HFFc6 (cell line): ENCODE results near the gene GALNT15. TPM values are rescaled to one million over a fixed set of nuclear protein-coding genes. Genes with fewer than 3 reads are reported as not detected.

Experiments
- DNase-seq: peaks from one replicate; pipeline ENCODE4 v3.0.0-alpha.2; 2018
- H3K27ac Mint-ChIP-seq: 2 replicates; pipeline ENCODE4 v1.8.0; 2020; ENCODE audit warnings: mild to moderate bottlenecking, mixed read lengths
- H3K27me3 Mint-ChIP-seq: 2 replicates; pipeline ENCODE4 v1.8.0; 2021; ENCODE audit warnings: mild to moderate bottlenecking, moderate library complexity, mixed read lengths; ENCODE audit not compliant: insufficient read depth
- H3K36me3 Mint-ChIP-seq: 2 replicates; pipeline ENCODE4 v1.8.0; 2021; ENCODE audit warnings: low read depth, mixed read lengths
- H3K4me1 Mint-ChIP-seq: 2 replicates; pipeline ENCODE4 v1.8.0; 2020; ENCODE audit warnings: low read depth, mixed read lengths
- H3K4me3 Mint-ChIP-seq: 2 replicates; pipeline ENCODE4 v1.8.0; 2020; ENCODE audit warnings: mild to moderate bottlenecking, moderate library complexity, mixed read lengths
- H3K9me3 Mint-ChIP-seq: 2 replicates; pipeline ENCODE4 v1.8.0; 2020; ENCODE audit warnings: mild to moderate bottlenecking, mixed read lengths
- CTCF ChIP-seq: fragments of 200-600 bp; sonication (generic); IDR thresholded peaks from 2 replicates; pipeline ENCODE4 v1.5.0; 2021; ENCODE audit warnings: antibody characterized with exemption, mild to moderate bottlenecking
- total RNA-seq, 6 experiments: library from RNA; stranded (reverse); fragmentation: NEBNext Ultra II Directional; extraction: Animal tissue kit (Norgen Biotek cat#: 25700); gene quantifications; 2 replicates in 1 of 6; 3 replicates in 5 of 6; pipeline ENCODE4 v1.2.3, GENCODE V29; 2021

The GALNT15 gene
- total RNA-seq, 6 experiments from 2014 or later = 5.5 to 7.2 (median 6.4) TPM

GRCh38 chr3:16245609-16246008, 71.1 kb downstream of the GALNT15 start:
- no peak for TF ChIP-seq CTCF
- H3K4me3 Mint-ChIP-seq = no peak overlapping the region
- H3K27me3 Mint-ChIP-seq = no peaks in the 10 kb centered on the region

DNA sequence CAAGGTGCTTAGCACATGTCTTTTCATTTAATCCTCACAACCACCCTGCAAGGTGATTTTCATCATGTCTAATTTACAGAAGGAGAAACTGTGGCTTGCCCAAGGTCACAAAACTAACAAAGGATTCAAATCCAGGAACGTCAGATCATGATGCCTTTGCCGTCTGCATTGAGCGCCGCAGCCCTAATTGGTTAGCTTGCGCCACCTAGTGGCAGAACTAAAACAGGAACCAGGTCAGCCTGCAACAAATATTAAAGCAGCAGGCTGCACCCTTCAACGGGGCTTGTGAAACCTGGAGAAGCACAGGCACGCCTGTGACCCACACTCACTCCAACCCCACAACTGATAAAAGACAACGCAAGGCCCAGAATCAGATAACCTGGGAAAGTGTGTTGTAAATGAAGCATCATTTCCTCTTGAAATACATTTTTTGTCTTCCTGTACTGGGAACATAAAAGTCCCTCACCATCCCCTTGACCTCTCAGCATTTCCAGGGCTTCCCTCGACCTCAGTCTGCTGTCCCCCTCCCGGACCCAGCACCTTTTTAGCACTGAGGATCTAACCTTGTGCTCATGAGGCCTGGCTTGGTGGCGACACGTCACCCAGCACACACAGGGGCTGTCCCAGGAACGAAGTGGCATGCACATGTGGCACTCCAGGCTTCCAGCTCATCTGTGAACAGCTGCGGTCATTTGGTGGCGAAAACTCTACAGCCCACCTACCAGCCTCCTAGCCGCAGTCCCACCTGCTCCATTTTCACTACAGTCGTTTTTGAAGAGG, 73.0 kb downstream of the GALNT15 start:
- Mint-ChIP-seq H3K4me1 (peaks cover 40% of the 10 kb centered on the region), H3K27ac (no peak overlapping the region; the same call in 1 of the 2 replicates), H3K27me3 (no peaks in the 10 kb centered on the region; the same call in 1 of the 2 replicates), H3K4me3 (no peak overlapping the region), H3K9me3 (no peaks in the 10 kb centered on the region), H3K36me3 (no peaks in the 10 kb centered on the region)
- DNase-seq = peak; percentile 79
- TF ChIP-seq CTCF = peak; percentile 99

More at GRCh38 chr3:16245609-16246008, 71.1 kb downstream of the GALNT15 start:
- no peak overlapping the region for H3K27ac Mint-ChIP-seq
- no peaks in the 10 kb centered on the region for H3K9me3 Mint-ChIP-seq
- peaks cover 38% of the 10 kb centered on the region for H3K4me1 Mint-ChIP-seq
- H3K36me3 Mint-ChIP-seq = no peaks in the 10 kb centered on the region
- no peak for DNase-seq

DNA sequence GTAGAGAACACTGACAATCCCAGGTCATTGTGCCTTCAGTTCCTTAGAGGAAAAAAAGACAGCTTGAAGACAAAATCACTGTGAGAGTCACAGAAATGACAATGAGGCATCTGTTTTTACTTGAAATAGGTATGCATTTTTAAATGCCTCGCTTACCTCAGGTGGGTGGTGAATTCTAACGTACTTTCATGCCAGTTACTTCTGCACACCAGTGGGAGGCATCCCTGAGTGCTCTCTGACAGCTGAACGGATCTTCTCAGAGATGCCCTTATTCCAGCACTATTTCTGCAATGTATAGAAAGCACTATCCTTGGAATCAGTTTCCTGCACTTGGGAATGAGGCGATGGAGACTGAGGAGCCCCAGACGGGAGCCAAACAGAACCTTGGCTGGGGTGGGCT, 74.1 kb downstream of the GALNT15 start:
- TF ChIP-seq CTCF = no peak
- no peak for DNase-seq
- no peak overlapping the region for H3K27ac Mint-ChIP-seq
- no peaks in the 10 kb centered on the region for H3K36me3 Mint-ChIP-seq
- no peaks in the 10 kb centered on the region for H3K9me3 Mint-ChIP-seq
- no peak overlapping the region for H3K4me3 Mint-ChIP-seq
- no peaks in the 10 kb centered on the region; the same call in 1 of the 2 replicates for H3K27me3 Mint-ChIP-seq
- H3K4me1 Mint-ChIP-seq = peaks cover 37% of the 10 kb centered on the region

DNA sequence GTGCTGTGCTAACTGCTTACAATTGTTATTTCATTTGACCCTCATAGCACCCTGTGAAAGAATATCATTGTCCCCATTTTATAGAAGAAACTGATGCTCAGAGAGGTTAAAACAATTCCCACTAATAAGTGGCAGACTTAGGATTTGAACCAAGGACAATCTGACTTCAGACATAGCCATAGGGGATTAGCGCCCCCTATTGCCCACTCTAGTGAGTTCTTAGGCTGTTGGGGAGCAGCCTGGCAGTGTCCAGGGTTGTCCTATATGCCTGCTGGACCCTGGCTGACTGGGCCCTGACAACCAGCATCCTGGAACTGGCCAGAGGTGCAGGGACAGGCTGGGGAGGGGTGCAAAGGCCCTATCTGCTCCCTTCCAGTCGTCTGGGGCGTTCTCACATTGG, 74.9 kb downstream of the GALNT15 start:
- TF ChIP-seq CTCF = peak; percentile 85
- Mint-ChIP-seq H3K9me3 (no peaks in the 10 kb centered on the region), H3K4me3 (no peak overlapping the region), H3K27me3 (no peaks in the 10 kb centered on the region; the same call in 1 of the 2 replicates), H3K36me3 (no peaks in the 10 kb centered on the region), H3K4me1 (peaks cover 30% of the 10 kb centered on the region), H3K27ac (no peak overlapping the region)
- peak; percentile 38 for DNase-seq

- no peak for TF ChIP-seq CTCF
- Mint-ChIP-seq H3K9me3 (no peaks in the 10 kb centered on the region), H3K4me1 (peaks cover 27% of the 10 kb centered on the region), H3K27me3 (no peaks in the 10 kb centered on the region; the same call in 1 of the 2 replicates), H3K36me3 (no peaks in the 10 kb centered on the region), H3K4me3 (no peak overlapping the region), H3K27ac (no peak overlapping the region)
- no peak for DNase-seq
Measured at GRCh38 chr3:16249886-16250285, 75.4 kb downstream of the GALNT15 start.
